HG02623 (cell line): ENCODE results near the gene CNKSR3.

ENCODE experiments used
- ATAC-seq: cut with Tn5 transposase; IDR thresholded peaks from one replicate; pipeline ENCODE4 v1.9.1; 2021; ENCODE audit warnings: moderate library complexity; ENCODE audit not compliant: unreplicated experiment

Gene CNKSR3

DNA sequence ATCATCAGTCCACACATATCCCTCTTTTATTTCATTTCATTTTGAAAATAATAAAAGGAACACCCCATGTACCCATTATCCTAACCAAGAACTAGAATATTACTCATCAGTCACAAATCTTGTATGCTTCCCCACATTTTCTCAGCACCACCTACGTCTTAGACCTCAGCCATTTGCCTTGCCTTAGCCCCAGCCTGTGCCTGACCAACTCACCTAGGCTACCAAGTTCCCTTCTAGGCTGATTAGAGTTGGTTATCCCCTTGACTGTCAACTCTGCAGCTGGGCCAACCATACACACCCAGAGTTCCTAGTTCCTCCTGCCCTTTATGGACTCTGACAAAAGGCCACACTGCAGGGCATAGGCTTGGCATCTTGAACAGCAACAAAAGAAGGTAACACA is 120.5 kb downstream of the CNKSR3 start:
- no peak for ATAC-seq

DNA sequence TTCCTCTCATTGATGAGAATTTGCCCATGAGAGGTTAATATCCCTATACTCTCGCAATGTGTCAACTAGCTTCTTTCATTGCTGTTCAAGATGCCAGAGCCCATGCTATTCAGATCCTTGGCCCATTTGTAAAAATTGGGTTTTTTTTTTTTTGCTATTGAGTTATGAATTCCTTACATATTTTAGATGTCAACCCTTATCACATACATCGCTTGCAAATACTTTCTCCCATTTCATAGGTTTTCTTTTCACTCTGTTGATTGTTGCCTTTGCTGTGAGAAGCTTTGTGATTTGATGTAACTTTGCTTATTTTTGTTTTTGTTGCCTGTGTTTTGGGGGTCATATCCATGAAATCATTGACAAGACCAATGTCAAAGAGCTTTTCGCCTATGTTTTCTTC is 121.7 kb downstream of the CNKSR3 start:
- no peak for ATAC-seq

DNA sequence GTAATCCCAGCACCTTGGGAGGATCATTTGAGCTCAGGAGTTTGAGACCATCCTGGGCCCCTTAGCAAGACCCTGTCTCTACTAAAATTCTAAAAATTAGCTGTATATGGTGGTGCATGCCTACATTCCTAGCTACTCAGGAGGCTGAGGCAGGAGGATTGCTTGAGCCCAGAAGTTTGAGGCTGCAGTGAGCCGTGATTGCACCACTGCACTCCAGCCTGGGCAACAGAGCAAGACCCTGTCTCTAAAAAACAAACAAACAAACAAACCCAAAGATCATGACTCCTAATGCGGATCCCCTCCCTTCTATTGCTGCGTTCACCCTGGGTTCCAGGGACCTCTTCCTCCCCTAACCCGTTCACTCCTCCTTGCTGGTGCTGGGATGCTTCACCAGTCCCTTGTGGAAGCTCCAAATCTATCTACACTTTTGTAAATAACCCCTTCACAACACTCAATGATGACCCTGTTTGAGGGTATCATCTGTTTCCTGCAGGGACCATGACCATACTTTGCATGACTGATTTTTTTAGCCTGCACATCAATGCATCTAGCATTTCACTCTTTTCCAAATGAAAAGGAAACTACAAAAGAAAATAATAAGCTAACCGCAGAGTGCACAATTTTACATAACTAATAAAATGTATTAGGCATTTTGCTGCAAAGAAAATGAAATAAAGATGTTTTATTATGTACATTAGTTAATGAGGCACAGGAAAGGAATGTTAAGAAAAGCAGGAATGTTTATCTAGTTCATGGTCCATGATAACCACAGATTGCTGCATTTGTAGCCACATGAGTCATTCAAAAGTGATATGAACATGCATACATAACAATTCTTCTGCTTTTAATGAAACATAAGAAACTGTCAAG is 123.4 kb downstream of the CNKSR3 start:
- ATAC-seq, result no peak

DNA sequence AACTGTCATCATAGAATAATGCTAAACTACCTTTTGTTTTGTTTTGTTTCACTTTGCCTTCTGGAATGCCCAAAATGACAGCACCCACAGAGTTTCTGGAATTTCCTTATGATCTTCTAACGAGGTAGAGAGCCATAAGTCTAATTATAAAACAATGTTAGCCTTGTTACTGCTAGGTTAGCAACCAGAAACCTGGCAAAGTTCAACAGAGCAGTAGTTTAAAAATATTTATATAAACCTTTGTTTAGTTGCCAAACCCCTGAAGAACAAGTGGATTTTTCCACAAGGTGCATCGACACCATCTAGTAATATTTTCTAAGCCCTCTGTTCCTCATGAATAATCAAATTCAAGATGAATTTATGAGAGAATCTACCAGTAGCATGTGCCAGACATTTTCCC is 126.3 kb downstream of the CNKSR3 start:
- no peak for ATAC-seq

DNA sequence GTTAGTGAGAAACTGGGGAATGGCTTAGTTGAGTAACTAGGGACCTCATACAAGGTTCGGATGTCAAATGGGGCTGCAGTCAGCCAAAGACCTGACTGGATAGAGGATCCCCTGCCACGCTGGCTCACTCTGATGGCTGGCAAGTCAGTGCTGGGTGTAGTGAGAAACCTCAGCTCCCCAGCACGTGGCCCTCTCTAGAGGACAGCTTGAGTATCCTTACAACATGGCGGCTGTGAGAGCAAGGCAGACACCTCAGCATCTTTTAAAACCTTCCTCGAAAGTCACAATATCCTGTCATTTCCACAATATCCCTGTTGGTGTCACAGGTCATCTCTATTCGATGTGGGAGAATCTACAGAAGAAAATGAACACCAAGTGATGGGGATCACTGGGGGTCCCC is 127.2 kb downstream of the CNKSR3 start:
- no peak for ATAC-seq

DNA sequence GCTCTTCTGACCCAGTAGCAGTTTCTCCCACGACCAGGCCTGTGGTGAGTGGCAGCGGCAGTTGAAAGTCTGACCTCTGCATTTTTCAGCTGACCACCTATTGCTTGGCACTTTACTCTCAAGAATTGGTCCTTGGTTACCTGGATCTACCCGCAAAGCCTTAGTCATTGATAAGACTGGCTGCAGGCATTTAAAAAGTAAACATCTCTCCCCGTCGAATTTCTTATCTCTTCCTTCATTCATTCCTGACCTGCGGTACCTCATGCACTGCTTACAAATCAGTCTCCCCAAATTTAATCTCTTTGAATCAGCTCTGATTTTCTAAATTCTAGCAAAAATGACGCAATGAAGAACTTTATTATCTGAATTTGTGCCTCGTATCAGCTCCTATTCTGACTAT is 127.7 kb downstream of the CNKSR3 start:
- no peak for ATAC-seq

DNA sequence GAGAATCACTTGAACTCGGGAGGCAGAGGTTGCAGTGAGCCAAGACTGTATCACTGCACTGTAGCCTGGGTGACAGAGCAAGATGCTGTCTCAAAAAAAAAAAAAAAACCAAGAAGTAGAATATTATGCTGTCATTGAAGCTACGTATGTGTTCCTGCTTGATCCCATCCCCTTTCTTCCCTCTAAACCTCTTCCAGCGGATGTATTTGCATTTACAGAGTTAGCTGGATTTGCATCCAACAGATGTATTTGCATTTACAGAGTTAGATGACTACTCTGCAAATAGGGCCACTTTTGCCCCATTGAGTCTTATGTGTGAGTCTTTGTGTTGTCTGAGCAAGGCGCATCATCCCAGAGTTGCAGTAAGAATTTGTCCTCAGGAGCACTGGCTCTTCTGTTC is 128.9 kb downstream of the CNKSR3 start:
- no peak for ATAC-seq

DNA sequence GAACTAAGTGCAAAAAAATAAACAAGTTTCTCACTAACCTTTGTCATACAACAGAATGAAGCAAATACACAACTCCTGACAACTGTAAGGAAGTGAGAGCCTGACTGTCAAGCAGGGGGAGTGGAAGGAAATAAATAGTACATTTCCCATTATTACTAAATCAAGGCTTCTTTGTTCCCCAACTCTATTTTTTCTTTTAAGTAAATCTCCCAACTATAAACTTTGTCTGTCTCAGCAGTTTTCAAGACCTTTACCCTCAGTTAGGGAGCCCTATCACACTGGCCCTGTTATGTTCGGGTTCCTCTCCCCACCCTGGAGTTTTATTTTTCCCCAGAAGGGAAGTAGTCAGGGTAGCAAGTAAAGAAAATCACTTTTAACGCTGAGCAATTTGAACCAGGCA is 129.7 kb downstream of the CNKSR3 start:
- no peak for ATAC-seq

DNA sequence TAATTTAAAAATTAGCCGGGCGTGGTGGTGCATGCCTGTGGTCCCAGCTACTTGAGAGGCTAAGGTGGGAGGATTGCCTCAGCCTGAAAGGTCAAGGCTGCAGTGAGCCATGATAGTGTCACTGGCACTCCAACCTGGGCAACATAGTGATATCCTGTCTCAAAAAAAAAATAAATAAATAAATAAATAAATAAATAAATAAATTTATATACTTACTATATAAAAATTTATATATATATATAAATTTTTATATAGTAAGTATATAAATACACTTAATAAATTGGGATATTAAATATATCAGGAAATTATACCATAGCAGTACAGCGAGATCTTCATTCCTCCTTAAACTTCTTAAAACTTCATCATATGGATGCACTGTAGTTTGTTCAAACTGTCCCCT is 130.9 kb downstream of the CNKSR3 start:
- ATAC-seq, result no peak

DNA sequence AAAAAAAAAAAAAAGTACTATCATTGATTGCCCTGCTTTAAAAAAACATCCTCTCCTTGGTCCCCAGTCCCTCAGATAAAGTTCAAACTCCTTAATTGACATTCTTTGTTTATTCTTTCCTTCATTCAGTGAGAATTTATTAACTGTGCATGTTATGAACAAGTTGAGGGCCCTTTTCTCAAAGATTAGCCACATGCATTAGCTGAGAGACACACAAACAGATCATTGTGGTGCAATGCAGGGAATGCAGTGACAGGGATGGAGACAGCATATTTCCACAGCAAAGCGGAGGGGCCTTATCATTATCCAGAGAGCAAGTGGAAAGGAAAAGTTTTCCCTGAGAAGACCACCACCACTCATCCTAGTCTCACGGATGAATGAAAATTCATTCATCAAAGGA is 132.0 kb downstream of the CNKSR3 start:
- ATAC-seq, result no peak

DNA sequence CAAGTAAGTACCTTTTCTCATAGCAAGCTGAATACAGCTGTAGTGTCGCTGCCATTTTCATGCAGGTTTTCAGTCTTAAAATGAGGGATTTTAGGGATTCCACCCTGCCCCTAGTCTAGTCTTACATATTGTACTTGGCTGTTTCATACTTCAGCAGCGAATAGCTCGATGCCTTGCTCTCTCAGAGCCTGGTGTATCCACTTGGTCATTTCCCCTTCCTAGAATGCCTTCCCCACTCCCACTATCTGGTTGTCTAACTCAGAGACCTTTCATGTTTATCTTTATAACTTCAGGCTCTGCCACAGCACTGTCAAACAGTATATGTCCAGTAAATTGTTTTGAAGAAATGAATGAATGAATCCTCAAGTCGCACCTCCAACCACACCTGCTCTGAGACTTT is 132.8 kb downstream of the CNKSR3 start:
- ATAC-seq, result no peak

DNA sequence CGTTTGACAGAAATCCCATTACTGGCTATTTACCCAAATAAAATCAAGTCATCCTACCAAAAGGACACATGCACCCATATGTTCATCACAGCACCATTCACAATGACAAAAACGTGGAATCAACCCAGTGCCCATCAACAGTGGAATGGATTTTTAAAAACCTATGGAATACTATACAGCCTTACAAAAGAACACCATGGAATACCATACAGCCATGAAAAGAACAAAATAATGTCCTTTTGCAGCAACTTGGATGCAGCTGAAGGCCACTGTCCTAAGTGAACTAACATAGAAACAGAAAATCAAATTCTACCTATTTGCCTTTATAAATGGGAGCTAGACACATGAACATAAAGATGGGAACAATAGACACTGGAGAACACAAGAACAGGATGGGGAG is 136.5 kb downstream of the CNKSR3 start:
- no peak for ATAC-seq

DNA sequence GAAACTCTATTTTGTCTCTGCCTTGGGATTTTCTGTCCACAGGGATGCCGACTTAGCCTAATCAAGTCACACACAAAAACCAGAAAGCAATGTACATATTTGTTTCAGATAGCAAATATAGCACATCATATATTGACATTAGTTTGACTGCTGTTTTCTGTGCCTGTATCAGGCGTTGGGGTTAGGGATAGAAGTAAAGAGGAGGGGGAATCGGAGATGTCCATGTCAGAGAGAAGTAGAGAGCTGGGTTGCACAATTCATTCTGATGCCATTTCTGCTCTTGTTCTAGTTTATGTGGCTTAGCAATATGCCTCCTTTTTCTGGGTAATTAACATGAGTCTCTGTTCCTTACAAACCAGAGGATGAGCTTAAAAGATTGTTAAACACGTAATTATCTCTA is 139.2 kb downstream of the CNKSR3 start:
- no peak for ATAC-seq

DNA sequence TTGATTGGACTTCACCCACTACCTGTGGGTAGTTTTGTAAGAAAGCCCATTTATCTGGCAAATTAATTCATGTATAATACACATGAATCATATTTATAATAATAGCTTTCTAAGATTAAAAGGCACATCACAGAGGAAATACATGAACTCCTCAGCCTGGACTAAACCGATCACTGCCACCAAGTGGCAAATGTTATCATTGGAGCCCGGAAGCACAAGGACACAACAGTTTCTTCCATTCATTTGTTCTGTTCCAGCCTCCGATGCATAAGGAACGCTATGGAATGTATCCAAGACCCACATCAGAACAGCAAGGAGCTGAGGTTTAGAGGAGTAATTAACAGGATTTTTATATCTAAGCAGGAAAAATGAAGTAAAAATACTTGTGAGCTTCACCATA is 139.9 kb downstream of the CNKSR3 start:
- peak; percentile 74 for ATAC-seq

DNA sequence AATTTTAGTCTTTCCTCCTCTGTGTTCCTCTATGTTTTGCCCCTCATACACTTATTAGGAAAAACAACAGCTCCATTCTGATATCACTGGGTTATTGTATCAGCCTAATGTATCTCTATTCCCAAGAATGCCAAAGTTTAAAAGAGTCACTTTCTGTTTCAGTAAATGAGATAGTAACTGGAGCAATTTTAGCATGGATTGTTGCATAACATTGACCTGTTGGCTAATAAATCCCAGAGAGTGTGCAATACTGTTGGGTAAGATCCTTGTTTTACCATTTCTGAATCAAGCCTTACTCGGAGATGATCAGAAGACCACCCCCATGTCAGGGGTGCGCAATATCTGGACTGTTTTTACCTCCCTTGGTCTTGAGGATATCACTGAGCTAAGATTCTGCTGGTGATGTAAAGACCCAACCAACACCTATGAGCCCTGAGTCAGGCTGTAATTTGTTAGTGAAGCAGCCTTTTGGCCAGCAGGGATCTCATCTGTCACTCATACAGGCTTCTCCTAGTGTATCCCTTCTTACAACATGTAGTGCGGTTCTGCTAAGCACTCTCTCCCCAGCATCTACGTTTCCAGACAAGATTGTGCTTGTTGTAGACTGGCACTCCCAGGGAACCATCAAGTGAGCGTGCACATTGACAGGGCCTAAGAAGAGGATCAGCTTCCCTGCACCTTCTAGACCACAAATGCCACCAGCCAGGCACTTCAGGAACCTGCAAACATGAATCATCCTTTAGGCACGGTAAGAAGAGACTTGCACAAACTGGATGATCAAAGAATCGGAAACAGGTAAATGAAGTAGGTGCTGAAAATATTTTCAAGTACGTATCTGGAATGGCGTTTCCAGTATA is 142.4 kb downstream of the CNKSR3 start:
- no peak for ATAC-seq

DNA sequence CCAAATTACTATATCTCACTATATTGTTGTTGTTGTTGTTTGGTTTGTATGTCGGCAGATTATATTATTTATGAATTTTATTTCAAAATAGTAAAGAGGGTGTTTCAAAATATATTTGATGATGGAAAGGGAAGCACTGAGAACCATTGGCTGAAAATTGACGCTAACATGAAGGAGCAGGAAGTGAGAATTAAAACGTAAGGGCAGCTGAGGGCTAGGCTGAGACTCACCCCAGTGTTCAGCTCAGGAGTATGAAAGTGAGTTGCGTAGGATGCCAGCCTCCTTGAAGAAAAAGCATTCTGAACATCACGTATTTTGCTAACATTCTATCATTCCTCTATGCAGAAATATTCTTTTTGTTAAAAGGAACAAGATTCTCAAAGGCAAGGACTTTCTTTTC is 143.1 kb downstream of the CNKSR3 start:
- no peak for ATAC-seq

DNA sequence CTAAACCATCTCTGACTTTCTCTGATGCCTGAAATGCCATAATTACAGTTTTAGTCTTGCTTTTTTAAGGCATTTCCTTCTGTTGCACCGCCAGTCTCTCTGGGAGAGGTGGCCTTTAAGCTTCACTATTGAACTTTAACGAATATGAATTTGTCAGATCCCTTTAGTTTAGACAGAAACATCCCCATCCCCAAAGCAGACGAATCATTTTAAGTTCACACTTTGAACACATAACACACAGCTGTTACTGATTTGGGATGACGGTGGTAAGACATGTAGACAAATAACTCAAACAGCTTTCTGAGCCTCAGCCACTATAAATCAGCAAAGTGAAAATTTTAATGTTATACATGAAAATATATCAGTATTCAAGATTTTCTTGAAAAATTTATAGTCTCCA is 146.7 kb downstream of the CNKSR3 start:
- no peak for ATAC-seq

DNA sequence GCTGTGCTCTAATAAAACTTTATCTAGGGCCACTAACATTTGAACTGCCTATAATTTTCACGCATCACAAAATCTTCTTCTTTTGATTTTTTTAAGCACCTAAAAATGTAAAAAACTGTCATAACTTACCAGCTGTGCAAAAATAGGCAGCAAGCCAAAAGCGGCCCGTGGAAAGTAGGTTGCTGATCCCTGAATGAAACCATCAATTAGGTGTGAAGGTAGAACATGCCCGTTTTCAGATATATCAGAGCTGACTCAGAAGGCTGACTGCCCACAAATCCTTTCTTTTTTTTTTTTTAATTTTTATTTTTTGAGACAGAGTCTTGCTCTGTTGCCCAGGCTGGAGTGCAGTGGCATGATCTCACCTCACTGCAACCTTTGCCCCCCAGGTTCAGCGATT is 149.0 kb downstream of the CNKSR3 start:
- no peak for ATAC-seq

DNA sequence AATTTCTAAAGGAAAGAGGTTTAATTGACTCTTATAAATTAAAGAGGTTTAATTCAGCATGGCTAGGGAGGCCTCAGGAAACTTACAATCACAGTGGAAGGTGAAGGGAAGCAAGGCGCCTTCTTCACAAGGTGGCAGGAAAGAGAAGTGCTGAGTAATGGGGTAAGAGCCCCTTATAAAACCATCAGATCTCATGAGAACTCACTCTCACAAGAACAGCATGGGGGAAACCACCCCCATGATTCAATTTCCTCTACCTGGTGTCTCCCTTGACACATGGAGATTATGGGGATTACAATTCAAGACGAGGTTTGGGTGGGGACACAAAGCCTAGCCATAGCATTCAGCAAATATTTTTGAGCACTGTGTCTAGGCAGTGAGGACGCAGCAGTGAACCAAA is 150.0 kb downstream of the CNKSR3 start:
- no peak for ATAC-seq

DNA sequence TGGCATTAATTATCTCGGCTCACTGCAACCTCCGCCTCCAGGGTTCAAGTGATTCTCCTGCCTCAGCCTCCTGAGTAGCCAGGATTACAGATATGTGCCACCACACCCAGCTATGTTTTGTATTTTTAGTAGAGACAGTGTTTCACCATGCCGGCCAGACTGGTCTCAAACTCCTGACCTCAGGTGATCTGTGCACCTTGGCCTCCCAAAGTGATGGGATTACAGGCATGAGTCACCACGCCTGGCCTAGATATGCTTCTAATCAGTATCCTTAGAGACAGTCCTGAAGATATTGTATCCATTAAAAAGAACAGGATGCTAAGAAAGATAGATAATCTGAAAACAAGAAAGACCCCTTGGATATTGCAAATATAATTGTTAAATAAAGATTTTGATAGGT is 150.8 kb downstream of the CNKSR3 start:
- ATAC-seq, result no peak

DNA sequence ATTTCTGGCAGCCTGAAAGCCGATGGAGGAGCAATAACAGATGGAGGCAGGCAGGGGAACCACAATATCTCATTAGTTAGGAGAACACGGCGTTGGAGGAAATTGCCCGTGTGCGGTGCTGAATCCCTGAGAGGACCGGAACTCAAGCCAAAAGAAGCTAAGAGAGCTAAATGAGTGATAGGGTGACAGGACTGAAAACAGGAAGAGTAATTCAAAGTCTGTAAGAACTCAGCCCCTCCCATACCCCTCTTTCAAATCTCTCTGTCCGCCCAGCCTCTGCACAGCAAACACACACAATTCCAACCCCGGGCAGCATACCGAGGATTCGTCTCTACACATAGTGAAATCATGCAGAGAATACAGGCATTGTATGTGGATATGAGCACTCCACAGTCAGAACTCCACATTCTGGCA is 151.3 kb downstream of the CNKSR3 start:
- no peak for ATAC-seq

DNA sequence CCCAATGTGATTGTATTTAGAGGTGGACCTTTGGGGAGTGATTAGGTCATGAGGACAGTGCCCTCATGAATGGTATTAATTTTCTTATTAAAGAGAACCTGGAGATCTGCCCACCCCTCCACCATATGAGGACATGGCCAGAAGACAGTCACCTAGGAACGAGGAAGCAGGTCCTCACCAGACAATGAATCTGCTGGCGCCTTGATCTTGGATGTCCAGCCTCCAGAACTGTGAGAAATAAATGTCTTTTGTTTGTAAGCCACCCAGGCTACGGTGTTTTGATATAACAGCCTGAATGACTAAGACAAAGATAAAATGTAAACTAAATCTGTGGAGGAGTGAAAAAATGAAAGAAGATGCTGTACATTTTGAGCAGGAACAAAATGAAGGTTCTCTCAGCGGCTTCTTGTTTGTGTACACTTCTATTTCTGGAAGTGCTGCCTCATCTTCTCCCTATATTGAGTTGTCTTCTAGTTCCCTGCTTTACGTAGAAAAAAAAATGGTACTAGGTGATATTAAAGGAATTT is 152.4 kb downstream of the CNKSR3 start:
- no peak for ATAC-seq
